GM20000 (cell line): Measurements from ENCODE around the gene ZFYVE16.
"Not testable (repeated sequence)": the region's sequence is repeated elsewhere in the genome, so short reads cannot be mapped to it uniquely, and the experiment has no call there.

ENCODE experiments used
- DNase-seq: peaks from one replicate; pipeline ENCODE4 v3.0.0; 2012; ENCODE audit warnings: low spot score
- CTCF ChIP-seq: IDR thresholded peaks from 2 replicates; pipeline ENCODE4 v1.5.1; 2012; ENCODE audit warnings: mild to moderate bottlenecking, control low read depth; ENCODE audit errors: extremely low read depth, missing control alignments

Gene ZFYVE16

GRCh38 chr5:80417973-80418372 lies 10.1 kb downstream of the ZFYVE16 start:
- no peak for TF ChIP-seq CTCF
- DNase-seq: no peak

DNA sequence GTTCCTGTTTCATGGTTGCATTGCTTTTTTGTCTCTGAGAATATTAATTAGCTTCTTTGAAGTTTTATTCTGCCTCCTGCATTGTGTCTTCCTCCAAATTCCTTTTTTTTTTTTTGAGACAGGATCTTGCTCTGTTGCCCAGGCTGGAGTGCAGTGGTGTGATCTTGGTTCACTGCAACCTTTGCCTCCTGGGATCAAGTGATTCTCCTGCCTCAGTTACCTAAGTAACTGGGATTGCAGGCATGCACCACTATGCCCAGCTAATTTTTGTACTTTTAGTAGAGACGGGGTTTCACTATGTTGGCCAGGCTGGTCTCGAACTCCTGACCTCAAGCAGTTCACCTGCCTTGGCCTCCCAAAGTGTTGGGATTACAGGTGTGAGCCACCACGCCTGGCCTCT lies 16.5 kb downstream of the ZFYVE16 start:
- not testable (repeated sequence) for DNase-seq

GRCh38 chr5:80435476-80435875 lies 27.6 kb downstream of the ZFYVE16 start:
- DNase-seq: no peak
- no peak for TF ChIP-seq CTCF

DNA sequence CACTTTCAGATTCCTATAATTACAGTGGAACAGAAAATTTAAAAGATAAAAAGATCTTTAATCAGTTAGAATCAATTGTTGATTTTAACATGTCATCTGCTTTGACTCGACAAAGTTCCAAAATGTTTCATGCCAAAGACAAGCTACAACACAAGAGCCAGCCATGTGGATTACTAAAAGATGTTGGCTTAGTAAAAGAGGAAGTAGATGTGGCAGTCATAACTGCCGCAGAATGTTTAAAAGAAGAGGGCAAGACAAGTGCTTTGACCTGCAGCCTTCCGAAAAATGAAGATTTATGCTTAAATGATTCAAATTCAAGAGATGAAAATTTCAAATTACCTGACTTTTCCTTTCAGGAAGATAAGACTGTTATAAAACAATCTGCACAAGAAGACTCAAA lies 29.5 kb downstream of the ZFYVE16 start:
- no peak for TF ChIP-seq CTCF
- DNase-seq: no peak

DNA sequence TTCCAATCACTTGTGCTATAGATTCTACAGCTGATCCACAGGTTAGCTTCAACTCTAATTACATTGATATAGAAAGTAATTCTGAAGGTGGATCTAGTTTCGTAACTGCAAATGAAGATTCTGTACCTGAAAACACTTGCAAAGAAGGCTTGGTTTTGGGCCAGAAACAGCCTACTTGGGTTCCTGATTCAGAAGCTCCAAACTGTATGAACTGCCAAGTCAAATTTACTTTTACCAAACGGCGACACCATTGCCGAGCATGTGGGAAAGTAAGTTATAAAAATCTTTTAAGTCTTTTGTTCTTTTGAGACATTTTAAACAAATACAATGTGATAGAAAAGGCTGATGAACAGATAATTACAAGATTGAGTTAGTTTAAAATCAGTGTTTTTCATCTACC lies 30.9 kb downstream of the ZFYVE16 start:
- DNase-seq: no peak
- TF ChIP-seq CTCF: no peak

DNA sequence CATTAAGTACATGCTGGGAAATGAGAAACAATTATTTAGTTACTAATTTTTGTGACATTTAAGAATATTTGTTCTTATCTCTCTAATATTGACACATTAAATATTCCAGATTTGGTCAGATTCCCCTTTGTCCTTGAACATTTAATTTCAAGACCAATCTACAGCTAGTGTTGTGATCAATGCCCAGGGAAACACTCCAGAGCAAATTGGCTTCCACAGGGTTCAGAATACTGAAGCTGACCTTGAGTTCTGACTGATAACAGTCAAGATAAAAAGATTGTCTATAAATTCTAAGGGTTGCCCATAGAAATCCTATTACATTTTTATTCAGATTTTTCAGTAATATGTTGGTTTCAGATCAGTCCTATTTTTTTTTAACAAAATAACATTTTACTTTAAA lies 31.3 kb downstream of the ZFYVE16 start:
- no peak for DNase-seq
- TF ChIP-seq CTCF: no peak

GRCh38 chr5:80442742-80443141 lies 34.9 kb downstream of the ZFYVE16 start:
- no peak for DNase-seq
- TF ChIP-seq CTCF: no peak

GRCh38 chr5:80453366-80453765 lies 45.5 kb downstream of the ZFYVE16 start:
- no peak for DNase-seq
- TF ChIP-seq CTCF: no peak
